8988T (cell line): ENCODE data around the gene TNFRSF6B.
"Not testable (repeated sequence)": the region's sequence is repeated elsewhere in the genome, so short reads cannot be mapped to it uniquely, and the experiment has no call there.

ENCODE experiments used
- DNase-seq: peaks from one replicate; pipeline ENCODE4 v3.0.0; 2011

Gene TNFRSF6B

GRCh38 chr20:63709149-63709527, 12.7 kb downstream of the TNFRSF6B start:
- no peak for DNase-seq

DNA sequence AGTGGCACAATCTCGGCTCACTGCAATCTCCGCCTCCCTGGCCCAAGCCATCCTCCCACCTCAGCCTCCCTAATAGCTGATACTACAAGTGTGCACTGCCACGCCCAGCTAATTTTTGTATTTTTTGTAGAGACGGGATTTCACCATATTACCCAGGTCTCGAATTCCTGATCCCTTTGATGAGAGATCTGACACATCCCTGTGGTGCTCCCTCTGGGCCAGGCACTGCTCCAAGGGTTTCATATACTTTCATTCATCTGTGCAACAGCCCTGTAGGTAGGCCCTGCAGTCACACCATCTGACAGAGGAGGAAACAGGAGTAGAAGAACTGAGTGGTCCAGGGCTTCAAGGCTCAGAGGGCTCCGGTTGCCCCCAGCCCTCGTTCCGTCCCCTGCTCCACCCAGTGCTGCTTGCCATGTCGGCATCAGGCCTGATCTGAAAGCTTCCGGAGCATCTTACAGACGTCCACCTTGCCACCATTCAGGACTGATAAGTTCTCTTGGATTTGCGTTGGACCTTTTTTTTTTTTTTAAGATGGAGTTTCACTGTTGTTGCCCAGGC, 14.7 kb downstream of the TNFRSF6B start:
- no peak for DNase-seq

- DNase-seq = no peak
These were observed 15.7 kb downstream of the TNFRSF6B start for GRCh38 chr20:63712191-63712590.

- DNase-seq = no peak
These were observed 18.4 kb downstream of the TNFRSF6B start for GRCh38 chr20:63714858-63715257.

- DNase-seq = no peak
These were observed 22.5 kb downstream of the TNFRSF6B start for GRCh38 chr20:63718996-63719395.

DNA sequence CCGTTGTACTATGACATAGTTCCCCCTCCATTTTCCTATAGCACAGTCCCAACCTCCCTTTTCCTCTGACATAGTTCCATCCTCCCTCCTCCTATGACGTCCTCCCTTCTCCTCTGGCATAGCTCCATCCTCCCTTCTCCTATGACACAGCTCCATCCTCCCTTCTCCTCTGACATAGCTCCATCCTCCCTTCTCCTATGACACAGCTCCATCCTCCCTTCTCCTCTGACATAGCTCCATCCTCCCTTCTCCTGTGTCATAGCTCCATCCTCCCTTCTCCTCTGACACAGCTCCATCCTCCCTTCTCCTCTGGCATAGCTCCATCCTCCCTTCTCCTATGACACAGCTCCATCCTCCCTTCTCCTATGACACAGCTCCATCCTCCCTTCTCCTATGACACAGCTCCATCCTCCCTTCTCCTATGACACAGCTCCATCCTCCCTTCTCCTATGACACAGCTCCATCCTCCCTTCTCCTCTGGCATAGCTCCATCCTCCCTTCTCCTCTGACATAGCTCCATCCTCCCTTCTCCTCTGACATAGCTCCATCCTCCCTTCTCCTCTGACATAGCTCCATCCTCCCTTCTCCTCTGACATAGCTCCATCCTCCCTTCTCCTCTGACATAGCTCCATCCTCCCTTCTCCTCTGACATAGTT, 26.6 kb downstream of the TNFRSF6B start:
- DNase-seq = not testable (repeated sequence)

DNA sequence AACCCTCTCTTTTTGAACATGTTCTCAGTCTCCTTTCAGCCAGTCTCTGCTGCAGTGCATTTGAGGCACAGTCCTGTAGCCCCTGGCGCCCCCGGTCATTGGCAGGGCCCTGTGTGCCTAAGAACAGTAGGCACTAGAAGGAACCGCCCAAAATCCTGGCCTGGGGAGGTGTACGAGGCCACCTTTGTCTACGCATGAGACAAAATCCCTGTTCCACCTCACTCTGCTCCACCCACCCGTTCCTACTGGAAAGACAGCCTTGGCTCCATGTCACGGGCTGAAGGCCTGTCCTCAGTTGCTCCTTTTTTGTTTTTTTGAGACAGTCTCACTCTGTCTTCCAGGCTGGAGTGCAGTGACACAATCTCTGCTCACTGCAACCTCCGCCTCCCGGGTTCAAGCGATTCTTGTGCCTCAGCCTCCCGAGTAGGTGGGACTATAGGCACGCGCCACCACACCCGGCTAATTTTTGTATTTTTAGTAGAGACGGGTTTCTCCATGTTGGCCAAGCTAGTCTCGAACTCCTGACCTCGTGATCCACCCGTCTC, 33.8 kb downstream of the TNFRSF6B start:
- not testable (repeated sequence) for DNase-seq

GRCh38 chr20:63731410-63731809, 35.0 kb downstream of the TNFRSF6B start:
- DNase-seq = no peak

- no peak for DNase-seq
These were observed 36.0 kb downstream of the TNFRSF6B start for GRCh38 chr20:63732118-63733095.

DNA sequence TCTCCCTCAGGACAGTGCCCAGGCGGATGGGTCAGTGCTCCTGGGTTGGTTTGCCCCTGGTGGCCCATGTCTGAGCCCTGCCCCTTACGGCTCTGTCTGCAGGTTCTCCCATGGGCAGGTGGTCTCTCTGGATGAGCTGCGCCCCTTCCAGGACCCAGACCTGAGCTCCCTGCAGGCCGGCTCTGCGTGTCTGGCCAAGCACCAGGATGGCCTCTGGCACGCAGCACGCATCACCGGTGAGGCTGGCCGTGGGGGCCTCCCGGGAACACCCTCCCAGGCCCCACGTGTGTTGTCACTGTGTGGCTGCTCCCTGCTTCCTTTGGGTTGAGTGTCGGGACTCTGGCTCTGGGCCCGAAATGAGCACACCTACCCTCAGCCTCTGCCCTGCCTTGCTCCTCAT, 36.7 kb downstream of the TNFRSF6B start:
- DNase-seq = no peak

DNA sequence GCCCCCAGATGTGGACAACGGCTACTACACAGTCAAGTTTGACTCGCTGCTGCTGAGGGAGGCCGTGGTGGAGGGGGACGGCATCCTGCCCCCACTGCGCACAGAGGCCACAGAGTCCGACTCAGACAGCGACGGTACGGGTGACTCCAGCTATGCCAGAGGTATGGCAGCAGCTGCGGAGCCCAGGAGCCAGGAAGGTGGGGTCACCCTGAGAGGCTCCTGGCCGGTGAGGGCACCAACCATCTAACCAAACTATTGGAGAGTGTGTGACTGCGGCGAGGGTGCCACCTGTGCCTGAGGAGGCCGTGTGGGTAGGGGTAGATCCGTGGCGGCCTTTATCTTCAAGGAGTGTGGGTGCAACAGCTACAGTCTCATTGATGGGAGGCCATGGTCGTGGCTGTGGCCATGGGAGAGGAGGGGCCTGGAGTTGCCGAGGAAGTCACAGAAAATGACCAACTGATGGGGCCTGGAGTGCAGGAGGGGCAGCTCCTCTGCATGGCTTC, 37.2 kb downstream of the TNFRSF6B start:
- no peak for DNase-seq

GRCh38 chr20:63734111-63734945, 37.9 kb downstream of the TNFRSF6B start:
- peak; percentile 33 for DNase-seq

- peak; percentile 58 for DNase-seq
These were observed 38.8 kb downstream of the TNFRSF6B start for GRCh38 chr20:63734946-63735858.

DNA sequence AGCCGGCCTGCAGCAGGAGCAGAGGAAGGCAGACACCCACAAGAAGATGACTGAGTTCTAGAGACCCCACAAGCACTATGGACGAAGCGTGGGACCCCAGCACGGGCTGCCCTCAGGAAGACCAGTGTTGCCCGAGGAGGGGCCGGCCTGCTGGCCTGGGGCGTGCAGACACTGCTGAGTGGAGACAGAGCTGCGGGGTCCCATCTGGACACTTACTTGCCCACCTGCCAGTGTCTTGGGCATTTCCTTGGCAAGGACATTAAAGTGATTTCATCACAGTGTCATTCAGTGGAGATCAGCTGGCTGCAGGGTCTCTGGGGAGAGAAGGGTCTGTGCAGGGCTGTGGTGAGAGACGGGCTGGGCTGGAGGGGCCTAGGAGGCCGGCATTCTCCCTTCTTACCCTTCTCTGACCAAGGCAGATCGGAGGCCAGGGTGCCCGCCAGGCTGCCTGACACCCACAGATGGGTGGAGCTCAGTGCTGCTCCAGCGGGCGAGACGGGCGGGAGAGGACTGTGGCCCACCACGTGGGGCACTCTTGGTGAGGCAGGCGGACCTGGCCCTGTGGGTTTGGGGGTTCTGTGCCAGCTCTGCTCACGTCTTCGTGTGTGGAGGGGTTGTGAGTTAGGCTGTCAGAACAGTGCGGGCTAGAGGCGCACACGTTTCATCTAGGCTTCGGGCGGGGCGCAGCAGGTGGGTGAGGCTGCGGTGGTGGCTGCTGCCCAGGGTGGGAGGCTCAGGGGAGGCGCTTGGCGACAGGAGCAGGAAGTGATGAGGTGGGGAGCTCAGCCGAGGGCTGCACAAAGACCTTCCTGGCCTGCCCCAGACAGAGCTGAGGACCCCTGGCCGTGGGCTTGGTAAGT, 39.6 kb downstream of the TNFRSF6B start, which contains the start of gene LIME1:
TSS of gene LIME1 (plus strand) at position 806 of the 860 bp plus-strand sequence. CDS start 886 bp downstream, outside the sequence.
- DNase-seq = peak; percentile 81

GRCh38 chr20:63736893-63737694, 40.6 kb downstream of the TNFRSF6B start:
- DNase-seq = peak; percentile 77

DNA sequence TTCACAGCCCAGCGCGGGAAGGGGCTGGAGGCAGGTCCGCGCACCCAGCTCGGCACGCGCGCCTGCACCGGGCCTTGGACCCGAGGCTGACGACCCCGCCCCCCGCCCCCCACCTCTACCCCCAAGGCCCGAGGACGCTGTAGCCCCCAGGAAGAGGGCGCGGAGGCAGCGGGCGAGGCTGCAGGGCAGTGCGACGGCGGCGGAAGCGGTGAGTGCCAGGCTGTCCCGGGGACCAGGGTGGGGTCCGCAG, 41.2 kb downstream of the TNFRSF6B start:
- no peak for DNase-seq

DNA sequence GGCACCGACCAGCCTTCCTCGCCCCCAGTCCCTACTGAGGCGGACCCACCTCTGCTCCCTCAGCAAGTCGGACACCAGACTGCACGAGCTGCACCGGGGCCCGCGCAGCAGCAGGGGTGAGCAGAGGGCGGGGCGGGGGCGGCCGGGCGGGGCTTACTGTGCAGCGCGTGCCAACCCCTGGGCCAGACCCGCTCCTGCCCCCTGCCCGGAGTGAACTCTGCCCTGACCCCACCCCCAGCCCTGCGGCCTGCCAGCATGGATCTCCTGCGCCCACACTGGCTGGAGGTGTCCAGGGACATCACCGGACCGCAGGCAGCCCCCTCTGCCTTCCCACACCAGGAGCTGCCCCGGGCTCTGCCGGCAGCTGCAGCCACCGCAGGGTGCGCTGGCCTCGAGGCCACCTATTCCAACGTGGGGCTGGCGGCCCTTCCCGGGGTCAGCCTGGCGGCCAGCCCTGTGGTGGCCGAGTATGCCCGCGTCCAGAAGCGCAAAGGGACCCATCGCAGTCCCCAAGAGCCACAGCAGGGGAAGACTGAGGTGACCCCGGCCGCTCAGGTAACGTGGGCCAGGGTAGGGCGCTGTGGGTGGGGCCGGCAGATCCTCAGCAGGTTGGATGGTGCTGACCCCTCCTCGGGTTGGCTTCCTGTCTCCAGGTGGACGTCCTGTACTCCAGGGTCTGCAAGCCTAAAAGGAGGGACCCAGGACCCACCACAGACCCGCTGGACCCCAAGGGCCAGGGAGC, 41.7 kb downstream of the TNFRSF6B start:
- DNase-seq = peak; percentile 63

- DNase-seq = peak; percentile 83
These were observed 42.3 kb downstream of the TNFRSF6B start for GRCh38 chr20:63738687-63739129.
